ENCODE results near the gene ARHGDIA.

ARHGDIA gene

DNA sequence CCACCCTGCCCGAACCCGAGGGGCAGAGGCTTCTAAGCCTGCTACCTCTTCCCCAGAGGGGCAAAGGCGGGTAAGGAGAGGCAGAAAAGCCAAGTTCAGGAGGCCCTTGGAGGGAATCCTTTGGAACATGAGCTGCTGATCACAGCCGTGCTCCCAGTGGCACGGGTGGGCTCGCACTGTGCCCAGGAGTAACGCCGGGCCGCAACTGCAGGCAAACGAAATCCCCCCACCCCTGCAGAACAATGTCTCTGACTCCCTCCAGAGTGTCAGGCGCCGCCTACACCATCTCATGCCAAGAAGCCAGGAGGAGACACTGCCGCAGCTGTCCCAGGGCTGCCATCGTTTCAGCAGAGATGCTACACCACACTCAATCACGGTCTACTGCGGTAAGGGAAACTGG lies 19.7 kb downstream of the ARHGDIA start:
- Histone ChIP-seq H3K27ac (ENCODE audit: low read length) (no peak overlapping the region), H3K27me3 (ENCODE audit: control insufficient read depth, insufficient read depth, low read length) (no peaks in the 10 kb centered on the region), H3K9me3 (ENCODE audit: control insufficient read depth, low read depth, low read length) (no peaks in the 10 kb centered on the region), H3K4me1 (ENCODE audit: control insufficient read depth, low read depth, low read length) (no peaks in the 10 kb centered on the region), H3K4me3 (ENCODE audit: low read length) (no peak overlapping the region), H3K36me3 (ENCODE audit: control insufficient read depth, low read depth, low read length) (peaks cover 52% of the 10 kb centered on the region), H3K9ac (ENCODE audit: low read length) (no peak overlapping the region)

DNA sequence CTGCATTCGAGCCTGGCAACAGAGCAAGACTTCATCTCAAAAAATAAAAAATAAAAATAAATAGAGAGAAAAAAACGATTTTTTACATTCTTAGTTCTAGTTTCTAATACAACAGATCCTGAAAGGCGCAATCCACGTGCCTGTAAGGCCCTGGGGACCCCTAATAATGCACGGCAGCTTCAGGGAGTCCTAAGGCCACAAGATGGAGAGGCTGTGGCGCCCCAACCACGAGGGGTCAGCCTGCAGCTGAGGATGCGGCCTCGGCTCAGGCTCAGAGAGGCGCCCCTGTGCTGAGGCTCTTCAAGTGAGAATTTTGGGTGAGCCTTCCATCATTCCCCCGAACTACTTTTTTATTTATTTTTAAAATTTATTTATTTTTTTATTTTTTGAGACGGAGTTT lies 21.7 kb downstream of the ARHGDIA start:
- Histone ChIP-seq H3K27ac (ENCODE audit: low read length) (no peak overlapping the region), H3K9me3 (ENCODE audit: control insufficient read depth, low read depth, low read length) (no peaks in the 10 kb centered on the region), H3K4me1 (ENCODE audit: control insufficient read depth, low read depth, low read length) (no peaks in the 10 kb centered on the region), H3K27me3 (ENCODE audit: control insufficient read depth, insufficient read depth, low read length) (no peaks in the 10 kb centered on the region), H3K36me3 (ENCODE audit: control insufficient read depth, low read depth, low read length) (peaks cover 58% of the 10 kb centered on the region), H3K9ac (ENCODE audit: low read length) (no peak overlapping the region), H3K4me3 (ENCODE audit: low read length) (no peak overlapping the region)

DNA sequence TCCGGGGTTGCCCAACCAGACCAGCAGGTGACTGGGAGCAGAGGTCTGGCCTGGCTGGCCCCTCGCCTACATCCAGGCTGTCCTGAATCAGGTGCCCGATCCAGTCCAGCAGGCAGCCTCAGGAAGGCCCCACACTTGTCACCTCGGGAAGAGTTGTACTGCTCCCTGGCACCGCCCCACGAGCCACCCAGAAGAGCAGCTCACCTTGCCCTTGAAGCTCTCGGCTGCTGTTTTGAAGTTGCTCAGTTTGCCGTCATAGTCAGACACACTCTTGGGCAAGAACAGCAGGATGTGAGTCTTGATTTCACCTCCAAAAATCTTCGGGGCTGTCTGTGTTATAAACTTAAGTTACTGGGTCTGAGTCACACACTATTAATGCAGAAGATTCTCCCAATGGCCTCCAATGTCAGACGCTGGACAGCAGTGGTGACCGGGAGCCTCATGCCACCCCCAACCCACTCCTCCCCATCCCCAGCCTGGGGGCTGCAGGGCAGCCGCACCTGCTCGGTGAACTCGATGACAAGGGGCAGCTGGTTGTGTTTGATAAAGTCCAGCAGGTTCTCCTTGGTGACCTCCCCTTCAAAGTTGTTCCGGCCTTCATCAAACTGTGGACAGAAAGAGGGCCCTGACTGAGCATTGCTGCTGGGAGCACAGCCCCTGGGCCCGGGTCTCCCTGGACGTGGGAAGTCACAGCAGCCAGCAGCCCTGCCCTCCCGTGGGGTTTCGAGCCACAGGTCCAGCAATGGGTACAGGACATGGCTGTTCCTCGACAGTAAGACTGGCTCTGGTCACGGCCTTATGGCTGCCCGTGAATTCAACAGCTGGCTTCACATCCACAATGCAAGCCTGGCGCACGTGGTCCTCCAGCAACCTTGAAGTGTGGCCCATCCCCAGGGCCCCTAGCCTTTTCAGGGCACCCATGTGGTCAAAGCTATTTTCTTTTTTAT lies 24.1 kb downstream of the ARHGDIA start:
- Histone ChIP-seq H3K27ac (ENCODE audit: low read length) (no peak overlapping the region), H3K9me3 (ENCODE audit: control insufficient read depth, low read depth, low read length) (no peaks in the 10 kb centered on the region), H3K36me3 (ENCODE audit: control insufficient read depth, low read depth, low read length) (peaks cover 54% of the 10 kb centered on the region)

DNA sequence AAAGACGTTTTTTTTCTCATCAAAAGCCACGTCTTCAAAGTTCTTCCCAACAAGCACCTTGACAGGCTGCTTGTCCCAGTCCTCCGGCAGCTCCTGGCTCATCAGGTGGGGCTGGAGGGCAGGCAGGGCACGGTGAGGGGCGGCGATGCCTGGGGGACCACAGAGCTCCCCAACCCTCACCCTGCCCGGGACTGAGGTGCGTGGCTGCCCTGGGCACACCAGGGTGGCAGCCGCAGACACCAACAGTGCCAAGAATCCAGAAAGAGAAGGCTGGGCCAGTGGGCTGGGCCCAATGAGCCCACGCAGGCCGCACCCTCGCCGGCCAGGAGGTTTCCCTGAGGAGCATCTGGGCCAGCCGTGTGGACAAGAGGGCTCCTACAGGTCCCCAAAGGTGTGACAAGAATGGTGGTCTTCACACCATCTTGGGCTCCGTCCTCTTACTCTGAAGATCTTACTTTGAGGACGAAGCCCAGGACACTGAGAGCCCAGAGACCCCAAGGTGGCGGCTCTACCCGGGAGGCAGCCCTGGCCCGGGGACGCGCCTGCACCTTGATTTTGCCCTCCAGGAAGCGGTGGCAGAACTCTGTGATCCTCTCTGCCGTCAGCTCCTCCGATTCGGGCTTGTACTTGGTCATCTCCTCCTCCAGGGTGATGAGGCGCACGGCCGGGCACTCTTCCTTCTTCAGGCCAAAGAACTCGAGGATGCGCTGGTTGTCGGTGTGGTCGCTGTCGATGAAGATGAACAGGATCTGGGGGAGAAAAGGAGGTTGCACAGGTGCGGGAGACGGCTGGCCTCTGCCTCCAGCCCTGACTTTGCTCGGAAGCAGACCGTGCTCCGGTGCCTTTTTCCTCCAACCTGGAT lies 25.0 kb downstream of the ARHGDIA start:
- no peak overlapping the region for H3K9ac ChIP-seq (ENCODE audit: low read length)
- H3K4me1 ChIP-seq (ENCODE audit: control insufficient read depth, low read depth, low read length), result no peaks in the 10 kb centered on the region
- peaks cover 46% of the 10 kb centered on the region for H3K36me3 ChIP-seq (ENCODE audit: control insufficient read depth, low read depth, low read length)
- no peak overlapping the region for H3K27ac ChIP-seq (ENCODE audit: low read length)
- no peak overlapping the region for H3K4me3 ChIP-seq (ENCODE audit: low read length)
- H3K9me3 ChIP-seq (ENCODE audit: control insufficient read depth, low read depth, low read length), result no peaks in the 10 kb centered on the region
- H3K27me3 ChIP-seq (ENCODE audit: control insufficient read depth, insufficient read depth, low read length), result no peaks in the 10 kb centered on the region

More for the DNA sequence above, 24.1 kb downstream of the ARHGDIA start:
- Histone ChIP-seq H3K4me3 (ENCODE audit: low read length) (no peak overlapping the region), H3K4me1 (ENCODE audit: control insufficient read depth, low read depth, low read length) (no peaks in the 10 kb centered on the region), H3K9ac (ENCODE audit: low read length) (no peak overlapping the region), H3K27me3 (ENCODE audit: control insufficient read depth, insufficient read depth, low read length) (no peaks in the 10 kb centered on the region)

DNA sequence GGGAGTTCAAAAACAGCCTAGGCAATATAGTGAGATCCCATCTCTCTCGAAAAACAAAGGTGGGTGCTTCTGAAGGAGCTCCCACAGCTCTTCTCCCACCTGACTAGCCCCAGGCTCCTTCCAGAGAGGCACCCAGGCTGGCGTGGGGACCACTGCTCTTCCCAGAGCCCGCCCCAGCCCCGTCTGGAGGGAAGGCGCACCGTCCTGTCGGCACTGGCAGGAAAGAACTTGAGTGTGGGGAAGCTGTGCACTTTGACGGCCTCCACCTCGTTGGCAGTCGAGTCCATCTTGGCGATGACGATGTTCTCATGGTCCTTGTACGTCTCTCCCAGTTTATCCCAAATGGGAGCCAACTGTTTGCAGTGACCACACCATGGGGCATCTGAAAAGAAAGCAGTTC lies 25.8 kb downstream of the ARHGDIA start:
- H3K9me3 ChIP-seq (ENCODE audit: control insufficient read depth, low read depth, low read length), result no peaks in the 10 kb centered on the region
- H3K27ac ChIP-seq (ENCODE audit: low read length), result no peak overlapping the region
- H3K9ac ChIP-seq (ENCODE audit: low read length), result no peak overlapping the region
- H3K4me3 ChIP-seq (ENCODE audit: low read length), result no peak overlapping the region
- no peaks in the 10 kb centered on the region for H3K27me3 ChIP-seq (ENCODE audit: control insufficient read depth, insufficient read depth, low read length)
- H3K36me3 ChIP-seq (ENCODE audit: control insufficient read depth, low read depth, low read length), result peaks cover 46% of the 10 kb centered on the region
- H3K4me1 ChIP-seq (ENCODE audit: control insufficient read depth, low read depth, low read length), result no peaks in the 10 kb centered on the region

DNA sequence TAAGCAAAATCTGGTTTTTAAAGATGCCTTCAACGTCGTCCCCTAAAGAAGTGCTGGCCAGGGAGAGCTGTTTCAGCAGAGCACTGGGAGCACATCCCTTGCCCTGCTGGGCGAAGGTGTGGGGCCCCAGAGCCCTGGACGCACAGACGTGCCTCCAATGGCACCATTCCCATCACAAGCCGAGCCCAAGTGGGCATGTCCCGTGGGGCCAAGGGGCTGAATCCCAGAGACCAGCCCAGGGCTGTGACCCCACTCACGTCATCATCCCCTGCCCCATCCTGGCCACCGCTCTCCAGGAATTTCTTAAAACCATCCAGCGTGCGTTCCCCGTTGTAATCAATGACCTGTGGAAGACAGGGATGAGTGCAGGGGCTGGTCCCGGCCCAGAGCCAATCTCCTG lies 26.2 kb downstream of the ARHGDIA start:
- Histone ChIP-seq H3K9me3 (ENCODE audit: control insufficient read depth, low read depth, low read length) (no peaks in the 10 kb centered on the region), H3K27ac (ENCODE audit: low read length) (no peak overlapping the region), H3K9ac (ENCODE audit: low read length) (no peak overlapping the region), H3K36me3 (ENCODE audit: control insufficient read depth, low read depth, low read length) (peaks cover 46% of the 10 kb centered on the region), H3K4me3 (ENCODE audit: low read length) (no peak overlapping the region), H3K4me1 (ENCODE audit: control insufficient read depth, low read depth, low read length) (no peaks in the 10 kb centered on the region), H3K27me3 (ENCODE audit: control insufficient read depth, insufficient read depth, low read length) (no peaks in the 10 kb centered on the region)

DNA sequence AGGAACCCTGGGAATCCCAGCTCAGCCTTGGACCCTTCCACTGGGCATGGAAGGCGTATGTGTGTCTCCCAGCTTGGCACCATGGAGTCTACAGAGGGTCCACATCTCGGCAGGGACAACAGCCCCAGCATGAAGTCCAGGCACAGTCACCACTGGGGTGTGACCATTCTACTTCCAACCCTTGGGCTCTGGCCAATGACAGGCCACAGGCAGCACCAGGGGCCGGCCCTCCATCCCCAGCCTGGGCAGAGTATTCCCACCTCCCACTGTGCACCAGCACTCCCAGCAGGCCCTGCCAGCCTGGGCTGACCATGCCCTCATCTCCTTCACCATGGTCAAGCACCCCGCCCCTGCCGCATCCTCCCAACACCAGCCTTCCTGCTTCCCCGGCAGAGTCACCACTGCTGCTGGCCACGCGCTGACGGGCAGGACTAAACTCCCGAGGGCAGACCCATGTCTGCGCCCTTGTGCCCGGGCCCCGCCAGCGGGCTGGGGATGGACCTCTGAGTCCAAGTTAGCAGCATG lies 26.7 kb downstream of the ARHGDIA start:
- H3K36me3 ChIP-seq (ENCODE audit: control insufficient read depth, low read depth, low read length), result peaks cover 46% of the 10 kb centered on the region

DNA sequence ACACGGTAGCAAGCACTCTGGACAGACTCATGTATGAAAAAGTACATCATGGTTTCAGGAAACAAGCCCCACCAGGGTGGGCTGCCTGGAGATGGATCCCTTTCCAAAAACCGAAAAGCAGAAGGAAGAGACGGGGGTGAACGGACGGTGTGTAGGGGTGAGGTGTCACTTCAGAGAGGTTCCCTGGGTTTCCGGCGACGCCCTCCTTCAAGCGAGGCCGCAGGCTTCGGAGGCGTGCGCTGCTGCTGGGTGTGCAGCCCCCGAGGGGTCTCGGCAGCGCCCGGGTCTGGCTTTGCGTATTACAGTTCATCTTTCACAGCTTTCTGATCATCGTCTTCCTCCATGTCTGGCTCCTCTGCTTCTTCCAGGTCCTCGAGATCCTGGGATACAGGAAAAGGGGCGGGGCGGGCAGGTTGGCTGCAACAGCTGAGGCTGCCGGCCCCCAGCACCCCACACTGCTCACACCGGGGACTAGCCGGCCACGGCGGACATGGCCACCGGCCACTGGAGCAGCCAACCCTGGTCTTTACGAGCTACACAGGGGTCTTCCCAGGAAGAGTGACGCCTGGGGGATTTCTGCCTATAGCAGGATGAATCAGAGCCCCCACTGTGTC lies 27.3 kb downstream of the ARHGDIA start:
- Histone ChIP-seq H3K27ac (ENCODE audit: low read length) (no peak overlapping the region), H3K36me3 (ENCODE audit: control insufficient read depth, low read depth, low read length) (peaks cover 46% of the 10 kb centered on the region), H3K9ac (ENCODE audit: low read length) (no peak overlapping the region), H3K9me3 (ENCODE audit: control insufficient read depth, low read depth, low read length) (no peaks in the 10 kb centered on the region), H3K27me3 (ENCODE audit: control insufficient read depth, insufficient read depth, low read length) (no peaks in the 10 kb centered on the region), H3K4me3 (ENCODE audit: low read length) (no peak overlapping the region), H3K4me1 (ENCODE audit: control insufficient read depth, low read depth, low read length) (no peaks in the 10 kb centered on the region)

More for the DNA sequence above, 26.7 kb downstream of the ARHGDIA start:
- H3K27me3 ChIP-seq (ENCODE audit: control insufficient read depth, insufficient read depth, low read length), result no peaks in the 10 kb centered on the region
- H3K4me3 ChIP-seq (ENCODE audit: low read length), result no peak overlapping the region
- H3K9ac ChIP-seq (ENCODE audit: low read length), result no peak overlapping the region
- H3K9me3 ChIP-seq (ENCODE audit: control insufficient read depth, low read depth, low read length), result no peaks in the 10 kb centered on the region
- no peaks in the 10 kb centered on the region for H3K4me1 ChIP-seq (ENCODE audit: control insufficient read depth, low read depth, low read length)
- H3K27ac ChIP-seq (ENCODE audit: low read length), result no peak overlapping the region

DNA sequence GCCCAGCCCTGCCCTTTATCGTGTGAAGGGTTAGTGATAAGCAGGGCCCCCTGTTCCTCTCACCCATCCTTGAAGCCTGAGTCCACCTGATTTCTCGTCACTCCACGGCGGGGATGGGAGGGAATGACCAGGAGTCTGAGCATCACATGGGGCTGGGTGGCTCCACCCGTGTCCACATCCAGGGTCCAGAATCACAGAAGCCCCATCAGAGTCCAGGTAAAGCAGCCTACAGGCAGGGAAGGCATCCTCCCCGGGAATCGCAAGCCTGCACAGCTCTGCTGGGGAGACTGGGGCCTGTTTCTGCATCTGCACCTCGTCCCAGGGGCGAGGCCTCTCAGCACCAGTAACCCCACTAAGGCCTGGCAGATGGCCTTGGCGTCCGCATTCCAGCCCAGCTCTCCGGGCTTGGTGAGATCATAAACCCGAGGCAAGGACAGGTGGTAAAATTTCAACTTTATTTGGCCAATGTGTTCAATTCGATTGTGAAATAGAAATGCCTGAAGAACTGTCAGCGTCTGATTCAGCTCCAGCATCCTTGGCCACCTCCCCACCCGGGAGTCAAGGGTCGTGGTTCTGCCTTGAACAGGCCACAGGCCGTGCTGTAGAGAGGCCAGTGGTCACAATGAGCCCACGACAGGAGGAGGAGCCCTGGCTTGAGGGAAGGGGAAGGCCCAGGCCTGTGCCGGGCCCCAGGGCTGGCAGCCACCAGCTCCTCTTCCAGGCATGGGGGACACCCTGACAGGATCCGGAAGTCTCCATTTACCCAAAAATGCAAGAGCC lies 28.2 kb downstream of the ARHGDIA start:
- Histone ChIP-seq H3K4me1 (ENCODE audit: control insufficient read depth, low read depth, low read length) (no peaks in the 10 kb centered on the region), H3K36me3 (ENCODE audit: control insufficient read depth, low read depth, low read length) (peaks cover 46% of the 10 kb centered on the region), H3K9ac (ENCODE audit: low read length) (no peak overlapping the region), H3K9me3 (ENCODE audit: control insufficient read depth, low read depth, low read length) (no peaks in the 10 kb centered on the region), H3K27ac (ENCODE audit: low read length) (no peak overlapping the region), H3K27me3 (ENCODE audit: control insufficient read depth, insufficient read depth, low read length) (no peaks in the 10 kb centered on the region), H3K4me3 (ENCODE audit: low read length) (no peak overlapping the region)

DNA sequence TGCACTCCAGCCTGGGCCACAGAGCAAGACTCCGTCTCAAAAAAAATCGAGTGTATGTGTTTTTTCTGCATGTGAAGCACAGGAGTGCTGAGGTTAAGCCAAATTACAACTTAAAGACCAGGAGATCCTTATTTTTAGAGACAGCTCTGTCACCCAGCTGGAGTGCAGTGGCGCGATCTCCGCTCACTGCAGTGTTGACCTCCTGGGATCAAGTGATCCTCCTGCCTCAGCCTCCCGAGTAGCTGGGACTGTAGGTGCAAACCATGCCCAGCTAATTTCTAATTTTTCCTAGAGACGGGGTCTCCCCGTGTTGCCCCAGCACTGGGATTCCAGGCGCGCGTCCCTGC lies 28.8 kb downstream of the ARHGDIA start:
- no peaks in the 10 kb centered on the region for H3K9me3 ChIP-seq (ENCODE audit: control insufficient read depth, low read depth, low read length)
- H3K36me3 ChIP-seq (ENCODE audit: control insufficient read depth, low read depth, low read length), result peaks cover 42% of the 10 kb centered on the region
- H3K27ac ChIP-seq (ENCODE audit: low read length), result no peak overlapping the region
- no peak overlapping the region for H3K9ac ChIP-seq (ENCODE audit: low read length)
- H3K27me3 ChIP-seq (ENCODE audit: control insufficient read depth, insufficient read depth, low read length), result no peaks in the 10 kb centered on the region
- no peaks in the 10 kb centered on the region for H3K4me1 ChIP-seq (ENCODE audit: control insufficient read depth, low read depth, low read length)
- no peak overlapping the region for H3K4me3 ChIP-seq (ENCODE audit: low read length)

DNA sequence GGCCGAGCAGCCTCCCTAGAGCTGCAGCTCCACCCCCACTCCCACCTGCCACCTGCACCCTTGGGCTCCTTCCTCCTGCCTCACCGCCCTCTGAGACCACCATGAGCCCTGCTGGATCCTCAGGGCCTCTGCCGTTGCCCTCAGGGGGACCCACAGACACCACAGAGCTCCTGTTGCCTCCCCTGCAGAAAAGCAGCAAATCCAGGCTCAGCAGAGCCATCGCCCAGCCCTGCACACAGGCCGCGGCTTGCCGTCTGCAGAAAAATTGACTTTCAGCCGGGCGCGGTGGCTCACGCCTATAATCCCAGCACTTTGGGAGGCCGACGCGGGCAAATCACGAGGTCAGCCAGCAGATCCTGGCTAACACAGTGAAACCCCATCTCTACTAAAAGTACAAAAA lies 29.3 kb downstream of the ARHGDIA start:
- Histone ChIP-seq H3K27ac (ENCODE audit: low read length) (no peak overlapping the region), H3K9ac (ENCODE audit: low read length) (no peak overlapping the region), H3K27me3 (ENCODE audit: control insufficient read depth, insufficient read depth, low read length) (no peaks in the 10 kb centered on the region), H3K9me3 (ENCODE audit: control insufficient read depth, low read depth, low read length) (no peaks in the 10 kb centered on the region), H3K4me1 (ENCODE audit: control insufficient read depth, low read depth, low read length) (no peaks in the 10 kb centered on the region), H3K36me3 (ENCODE audit: control insufficient read depth, low read depth, low read length) (peaks cover 38% of the 10 kb centered on the region), H3K4me3 (ENCODE audit: low read length) (no peak overlapping the region)

Data from iPS-18a (cell line).